HuH-7 (cell line): ENCODE data around the gene SEMA3G.

ENCODE experiments used
- DNase-seq: peaks from one replicate; pipeline ENCODE4 v3.0.0; 2011; ENCODE audit warnings: low spot score

Gene SEMA3G

DNA sequence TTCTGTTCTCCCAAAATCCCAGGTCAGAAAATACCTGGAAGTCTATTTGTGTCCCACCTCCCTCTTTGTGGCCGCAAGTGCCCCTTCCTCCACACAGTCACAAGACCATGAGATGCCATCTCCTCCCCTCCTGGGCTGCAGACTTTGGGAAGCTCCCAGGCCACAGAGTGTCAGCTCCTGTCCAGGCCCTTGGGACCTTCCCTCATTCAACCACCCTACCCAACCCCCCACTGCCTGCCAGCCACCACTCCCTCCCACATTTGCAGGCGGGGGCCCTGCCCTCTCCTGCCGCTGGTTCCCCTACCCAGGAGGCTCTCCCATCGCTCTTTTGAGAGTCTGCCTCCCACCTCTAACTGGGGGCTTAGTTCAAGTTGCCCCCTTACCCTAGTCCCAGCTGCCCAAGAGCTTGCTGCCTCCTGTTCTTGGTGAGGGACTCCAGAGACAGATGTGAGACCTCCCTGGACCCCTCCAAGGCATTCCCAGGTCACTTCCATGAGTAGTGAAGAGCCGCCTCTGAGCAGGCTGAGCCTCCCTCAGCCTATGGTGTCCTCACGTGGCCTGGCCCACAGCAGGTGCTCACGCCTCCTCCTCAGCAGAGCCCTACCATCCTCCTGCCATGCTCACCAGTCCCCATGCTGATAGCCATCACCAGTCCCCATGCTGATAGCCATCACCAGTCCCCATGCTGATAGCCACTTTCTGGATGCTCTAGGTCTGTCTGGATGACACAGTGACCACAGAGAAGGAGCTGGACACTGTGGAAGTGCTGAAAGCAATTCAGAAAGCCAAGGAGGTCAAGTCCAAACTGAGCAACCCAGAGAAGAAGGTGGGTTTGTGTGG lies 34.4 kb upstream of the SEMA3G start:
- DNase-seq: no peak

GRCh38 chr3:52477796-52478095 lies 32.8 kb upstream of the SEMA3G start:
- DNase-seq: no peak

- DNase-seq: no peak
Observed at GRCh38 chr3:52477076-52477795, 32.3 kb upstream of the SEMA3G start.

DNA sequence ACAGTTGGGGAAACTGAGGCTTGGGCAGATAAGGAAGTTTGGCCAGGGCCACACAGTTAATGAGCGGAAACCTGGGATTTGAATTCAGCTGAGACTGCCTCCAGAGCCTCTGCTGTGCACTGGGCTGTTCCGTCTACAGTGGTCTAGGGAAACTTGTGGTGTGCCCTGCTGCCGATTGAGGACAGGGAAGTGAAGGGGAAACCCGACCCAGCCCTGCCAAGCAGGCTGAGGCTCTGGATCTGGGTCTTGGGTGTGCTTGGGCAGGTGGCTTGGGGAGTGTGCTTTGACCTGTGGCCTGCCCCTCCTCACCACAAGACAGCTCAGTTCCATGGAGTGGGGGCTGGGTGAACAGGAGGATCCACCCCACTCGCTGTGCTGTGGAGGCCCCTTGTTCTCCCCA lies 28.1 kb upstream of the SEMA3G start:
- DNase-seq: no peak

GRCh38 chr3:52472239-52473000 lies 27.5 kb upstream of the SEMA3G start:
- DNase-seq: no peak

GRCh38 chr3:52471371-52472238 lies 26.7 kb upstream of the SEMA3G start:
- peak; percentile 42 for DNase-seq

DNA sequence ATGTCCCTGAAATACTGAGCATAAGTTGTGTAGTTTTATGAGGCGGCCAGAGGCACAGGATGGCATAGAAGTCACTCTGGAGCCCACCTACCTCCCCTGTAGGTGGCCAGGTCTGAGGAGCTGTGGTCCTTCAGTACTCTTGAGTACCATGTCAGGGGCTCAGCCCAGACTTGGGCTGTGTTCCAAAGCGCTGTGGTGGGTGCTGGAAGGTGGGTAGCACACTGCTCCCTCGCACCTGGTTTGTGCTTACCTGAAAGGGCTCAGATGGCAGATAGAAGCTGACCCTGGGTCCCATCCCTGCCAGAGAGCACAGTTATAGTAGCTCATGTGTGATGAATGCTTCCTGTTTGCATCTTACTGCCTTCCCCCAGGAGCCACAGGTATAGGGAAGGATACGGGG lies 26.0 kb upstream of the SEMA3G start:
- DNase-seq: no peak

- no peak for DNase-seq
Observed at GRCh38 chr3:52469001-52469400, 24.1 kb upstream of the SEMA3G start.

DNA sequence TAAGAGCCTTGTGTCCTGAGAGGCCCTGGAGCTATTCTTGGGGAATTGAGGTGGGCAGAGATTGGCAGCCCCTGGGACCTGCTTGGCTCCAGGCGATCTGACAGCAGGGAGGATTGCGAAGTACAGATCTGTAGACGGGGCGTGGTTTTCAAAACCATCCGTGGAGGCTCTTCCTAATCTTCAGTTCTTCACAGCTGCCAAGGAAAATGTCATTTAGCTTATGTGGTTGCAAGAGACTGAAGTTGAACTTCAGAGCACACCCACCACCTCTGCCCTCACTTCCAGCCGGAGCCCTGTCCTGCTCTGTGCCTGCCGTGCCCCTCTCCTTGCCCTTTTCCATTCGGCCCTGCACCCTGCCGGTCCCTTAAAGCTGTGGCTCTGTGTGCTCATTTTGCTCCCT lies 23.4 kb upstream of the SEMA3G start:
- DNase-seq: no peak

DNA sequence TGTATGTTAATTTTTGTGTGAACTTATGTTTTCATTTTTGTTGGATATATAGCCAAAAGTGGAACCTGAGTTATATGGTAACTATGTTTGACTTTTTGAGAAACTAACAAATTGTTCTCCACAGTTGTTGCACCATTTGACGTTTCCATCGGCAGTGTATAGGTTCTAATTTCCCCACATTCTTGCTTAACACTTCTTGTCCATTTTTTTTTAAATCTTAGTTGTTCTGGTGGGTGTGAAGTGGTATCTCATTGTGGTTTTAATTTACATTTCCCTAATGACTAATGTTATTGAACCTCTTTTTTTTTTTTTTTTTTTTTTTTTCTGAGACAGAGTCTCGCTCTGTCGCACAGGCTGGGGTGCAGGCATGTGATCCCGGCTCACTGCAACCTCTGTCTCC lies 18.5 kb upstream of the SEMA3G start:
- DNase-seq: no peak

DNA sequence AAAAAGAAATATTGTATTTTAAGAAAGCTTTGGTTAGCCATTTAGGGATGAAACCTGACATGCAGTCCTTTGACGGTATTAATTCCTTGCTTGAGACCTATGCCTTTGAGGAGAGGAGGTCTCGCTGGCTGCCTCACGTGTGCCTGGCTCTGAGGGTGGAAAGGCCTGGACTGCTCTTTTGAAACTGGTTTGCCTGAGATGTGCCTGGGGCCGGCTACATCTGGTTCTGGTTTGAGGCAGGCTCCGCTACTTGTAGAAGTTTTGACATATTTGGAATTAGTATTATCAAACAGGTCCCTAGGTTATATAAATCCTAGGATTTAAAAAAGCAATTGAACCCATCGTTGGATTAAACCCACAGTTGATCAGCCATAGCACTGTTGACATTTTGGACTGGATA lies 17.0 kb upstream of the SEMA3G start:
- no peak for DNase-seq

DNA sequence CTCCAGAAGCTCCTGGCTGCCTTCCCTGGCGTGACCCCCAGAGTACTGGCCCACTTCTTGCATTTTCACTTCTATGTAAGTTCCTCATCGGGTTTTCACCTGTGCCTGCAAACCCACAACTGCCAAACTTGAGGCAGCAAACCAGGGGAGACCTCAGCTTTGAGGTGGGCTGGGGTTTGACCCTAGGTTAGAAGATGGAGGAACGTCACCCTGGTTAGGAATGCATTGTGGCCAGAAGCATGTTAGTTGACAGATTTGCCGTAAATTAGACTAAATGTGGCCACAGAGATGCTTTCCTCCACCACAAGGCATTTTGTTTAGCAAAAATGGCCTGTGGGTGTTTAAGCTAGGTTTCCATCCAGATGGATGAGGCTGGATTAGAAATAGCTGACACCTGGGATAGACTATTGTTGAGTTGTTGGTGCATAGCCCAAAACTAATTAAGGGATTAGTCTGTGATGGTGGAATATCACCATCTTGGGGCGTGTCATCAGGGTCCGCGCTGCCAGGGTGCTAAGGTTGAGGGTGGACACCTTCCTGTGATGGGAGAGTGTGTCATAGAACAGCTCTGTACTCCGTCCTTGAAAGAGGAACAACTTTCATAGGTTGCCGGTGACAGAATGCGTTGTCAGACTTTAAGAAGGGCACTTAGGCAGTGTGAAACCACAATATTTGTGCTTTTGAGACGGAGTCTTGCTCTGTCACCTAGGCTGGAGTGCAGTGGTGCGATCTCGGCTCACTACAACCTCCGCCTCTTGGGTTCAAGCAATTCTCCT lies 14.1 kb upstream of the SEMA3G start:
- DNase-seq: no peak

DNA sequence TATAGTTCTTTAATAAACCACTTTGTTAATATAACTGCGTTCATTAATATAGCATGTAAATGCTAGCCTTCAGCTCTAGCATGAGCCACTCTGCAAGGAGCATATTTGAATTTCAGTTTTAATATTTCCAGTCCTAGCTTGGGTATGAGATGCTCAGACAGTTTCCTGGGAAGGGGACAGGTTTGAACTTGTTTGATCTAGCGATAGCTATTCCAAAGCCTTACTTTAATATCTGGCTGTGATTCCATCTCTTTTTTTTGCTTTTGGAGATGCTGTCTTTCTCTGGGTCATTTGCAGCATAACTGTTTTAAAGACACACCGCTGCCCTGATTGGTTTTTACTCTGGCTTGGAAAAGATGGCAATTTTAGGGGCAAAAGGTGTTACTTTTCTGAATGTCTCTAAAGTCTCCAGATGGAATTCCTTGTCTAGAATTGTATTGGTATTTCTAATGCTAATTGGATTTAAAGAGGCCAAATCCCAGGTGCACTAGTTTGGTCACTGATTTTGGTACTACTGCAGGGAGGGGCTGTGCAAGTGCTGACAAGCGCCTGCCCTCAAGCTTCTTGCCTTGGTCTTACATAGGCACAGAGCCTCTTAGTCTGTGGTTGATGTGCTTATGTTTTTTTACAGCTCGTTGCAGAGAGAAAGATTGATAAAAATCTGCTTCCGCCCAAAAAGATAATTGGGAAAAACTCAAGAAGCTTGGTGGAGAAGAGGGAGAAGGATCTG lies 13.3 kb upstream of the SEMA3G start:
- no peak for DNase-seq

- DNase-seq: no peak
Observed at GRCh38 chr3:52456800-52457183, 11.9 kb upstream of the SEMA3G start.

DNA sequence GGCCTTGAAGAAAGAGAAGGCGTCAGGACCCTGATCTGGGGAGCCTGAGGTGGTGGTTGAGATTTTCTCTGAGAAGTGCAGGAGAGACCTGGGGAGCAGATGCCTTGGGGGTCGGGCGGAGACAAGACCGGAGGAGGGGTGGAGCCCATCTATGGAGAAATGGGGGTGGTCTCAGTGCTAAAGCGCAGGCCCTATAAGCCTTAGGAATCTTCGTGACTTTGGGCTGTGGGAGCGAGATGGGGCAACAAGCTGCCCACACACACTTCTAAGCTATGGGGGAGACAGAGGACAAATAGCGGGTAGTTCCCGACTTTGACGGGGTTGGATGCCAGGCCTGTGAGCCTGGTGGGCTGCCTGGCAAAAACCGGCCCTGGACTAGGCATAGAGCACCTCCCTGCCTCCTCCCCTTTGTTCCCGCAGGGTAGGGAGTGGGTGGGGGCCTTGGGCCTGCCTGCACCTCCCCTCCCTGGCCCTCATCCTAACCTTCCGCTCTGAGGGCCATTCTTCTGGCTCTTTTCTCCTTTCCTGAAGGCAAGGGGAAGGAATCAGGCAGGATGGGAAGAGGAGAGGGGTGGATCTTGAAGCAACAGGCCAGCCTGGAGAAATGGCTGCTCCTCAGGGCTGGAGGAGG lies 11.4 kb upstream of the SEMA3G start:
- DNase-seq: no peak

DNA sequence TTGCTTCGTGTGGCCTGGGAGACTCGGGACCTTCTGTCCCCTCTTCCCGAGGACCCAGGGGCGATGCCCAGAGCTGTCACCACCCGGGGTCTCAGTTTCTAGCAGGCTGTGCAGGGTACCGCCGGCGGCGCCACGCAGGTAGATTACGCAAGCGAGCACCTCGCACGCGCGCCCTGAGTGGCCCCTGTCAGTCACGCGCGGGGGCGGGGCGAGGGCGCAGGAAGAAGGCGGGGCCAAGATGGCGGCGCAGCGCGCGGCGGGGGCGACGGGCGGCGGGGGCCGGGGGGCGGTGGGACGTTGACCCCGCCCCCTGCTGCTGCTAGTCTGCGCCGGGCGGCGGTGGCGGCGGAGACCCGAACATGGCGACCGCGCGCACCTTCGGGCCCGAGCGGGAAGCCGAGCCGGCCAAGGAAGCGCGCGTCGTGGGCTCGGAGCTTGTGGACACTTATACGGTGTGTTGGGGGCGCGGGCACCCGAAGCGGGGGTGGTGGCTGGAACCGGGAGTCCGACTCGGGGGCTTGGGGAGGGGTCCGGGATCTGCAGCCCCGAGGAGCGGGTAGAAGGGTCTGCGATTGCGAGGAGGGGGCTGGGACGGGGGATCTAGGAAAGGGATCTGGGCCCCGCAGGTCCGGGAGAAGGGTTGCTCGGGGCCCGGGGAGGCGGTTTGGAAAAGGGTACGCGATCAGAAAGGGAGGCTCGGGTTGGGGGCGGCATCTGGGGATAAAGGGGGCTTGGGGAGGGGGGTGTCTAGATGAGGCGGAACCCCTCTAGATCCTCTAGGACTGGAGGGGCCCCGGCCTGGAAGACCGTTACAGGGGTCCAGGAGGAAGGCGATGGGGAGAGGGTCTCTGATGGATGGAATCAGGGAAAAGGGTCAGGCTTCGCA lies 10.6 kb upstream of the SEMA3G start, which contains the start of gene NISCH:
NISCH (plus strand) TSS at position 322 of the 886 bp plus-strand sequence; CDS start at position 360, 38 bp downstream.
- DNase-seq: peak; percentile 64

- DNase-seq: no peak
Observed at GRCh38 chr3:52454938-52455282, 10.0 kb upstream of the SEMA3G start.

DNA sequence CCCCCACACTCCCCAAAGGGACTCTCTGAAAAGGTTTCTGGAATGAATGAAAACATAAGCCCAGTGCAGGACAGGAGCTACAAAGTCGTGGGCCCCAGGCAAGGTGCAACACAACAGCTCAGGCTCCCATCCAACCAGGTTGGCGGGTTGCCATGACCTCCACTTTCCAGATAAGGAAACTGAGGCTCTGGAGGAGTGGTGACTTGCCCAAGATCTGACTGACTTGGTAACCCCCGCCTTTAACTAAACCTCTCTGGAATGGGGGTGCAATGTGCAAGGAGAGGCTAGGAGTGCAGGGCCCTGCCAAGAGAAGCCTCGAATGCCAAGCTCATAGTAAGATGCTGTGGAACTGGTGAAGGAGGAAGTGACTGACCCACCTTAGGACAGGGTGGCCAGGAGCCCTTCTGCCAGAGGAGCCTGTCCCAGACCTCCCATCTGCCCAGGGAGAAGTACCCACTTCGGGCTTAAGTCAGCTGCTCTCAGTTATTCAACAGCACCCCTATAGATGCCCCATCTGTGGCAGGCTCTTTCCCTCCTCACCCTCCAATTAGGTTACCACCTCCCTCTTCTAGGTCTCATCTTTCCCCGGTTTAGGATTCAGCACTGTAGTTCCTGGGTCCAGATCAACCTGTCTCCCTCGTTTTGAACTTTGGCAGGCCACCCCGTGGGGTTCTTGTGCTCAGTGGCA lies 9.5 kb upstream of the SEMA3G start:
- no peak for DNase-seq
